ENCODE data around the gene EFCAB11. TPM values are rescaled to one million over a fixed set of nuclear protein-coding genes. Genes with fewer than 3 reads are reported as not detected.

Gene EFCAB11
- total and polyA plus RNA-seq, 9 of the 15 experiments (the other 6 are each of a cell fraction or from before 2014, with no cell fraction given), result 13.4 to 37.9 (median 17.4) TPM

DNA sequence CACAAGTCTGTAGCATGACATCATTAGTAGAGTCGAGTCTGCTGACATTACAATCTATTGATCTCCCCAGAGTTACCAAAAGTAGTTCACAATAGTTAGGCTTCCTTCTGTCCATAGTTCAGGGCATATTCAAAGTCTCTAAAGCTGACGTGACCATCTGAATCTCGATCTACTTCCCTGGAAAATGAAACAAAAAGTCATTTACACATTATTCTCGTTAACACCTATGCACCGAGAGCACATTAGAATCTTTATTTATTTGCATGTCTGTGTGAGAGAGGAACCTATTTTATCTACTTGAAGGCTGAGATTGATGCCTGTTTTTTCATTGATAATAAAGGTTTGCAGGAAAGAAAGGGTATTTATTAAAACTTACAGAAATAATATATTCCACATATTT lies 157.4 kb downstream of the EFCAB11 start:
- ChIA-PET POLR2A (no interaction called here), CTCF (ENCODE audit: low intra/inter-chr PET ratio) (no interaction called here)
- FAIRE-seq (no peak), DNase-seq (ENCODE audit: extremely low read depth in 1 of 4, low spot score in 3 of 4) (no peak), ATAC-seq (no peak)
- H3K36me3 ChIP-seq (ENCODE audit: control insufficient read depth, insufficient read depth, low read length), result no peaks in the 10 kb centered on the region
- H3K4me3 ChIP-seq, result no peak overlapping the region
- H3K9ac ChIP-seq (ENCODE audit: insufficient read depth in 1 of 2, low read depth in 2 of 2, low read length in 2 of 2), result no peak overlapping the region
- no peak overlapping the region for H3K4me2 ChIP-seq (ENCODE audit: insufficient read depth, low read length)
- no peaks in the 10 kb centered on the region for H3K79me2 ChIP-seq (ENCODE audit: control insufficient read depth, insufficient read depth, low read length)
- H3K4me1 ChIP-seq (replicated peaks in 1 of 2; ENCODE audit: control insufficient read depth in 2 of 2, insufficient read depth in 2 of 2, low read length in 2 of 2), result no peaks in the 10 kb centered on the region
- H3K27me3 ChIP-seq (ENCODE audit: control insufficient read depth in 2 of 2, insufficient read depth in 2 of 2, low read length in 2 of 2), result no peaks in the 10 kb centered on the region
- TF ChIP-seq ZNF354B (CRISPR knock-in tag; IDR thresholded peaks at IDR 0.05), result no peak
- no peak for TF ChIP-seq MEIS2 (IDR thresholded peaks at IDR 0.05; ENCODE audit: partially characterized antibody)
- TF ChIP-seq, protein P1, sequence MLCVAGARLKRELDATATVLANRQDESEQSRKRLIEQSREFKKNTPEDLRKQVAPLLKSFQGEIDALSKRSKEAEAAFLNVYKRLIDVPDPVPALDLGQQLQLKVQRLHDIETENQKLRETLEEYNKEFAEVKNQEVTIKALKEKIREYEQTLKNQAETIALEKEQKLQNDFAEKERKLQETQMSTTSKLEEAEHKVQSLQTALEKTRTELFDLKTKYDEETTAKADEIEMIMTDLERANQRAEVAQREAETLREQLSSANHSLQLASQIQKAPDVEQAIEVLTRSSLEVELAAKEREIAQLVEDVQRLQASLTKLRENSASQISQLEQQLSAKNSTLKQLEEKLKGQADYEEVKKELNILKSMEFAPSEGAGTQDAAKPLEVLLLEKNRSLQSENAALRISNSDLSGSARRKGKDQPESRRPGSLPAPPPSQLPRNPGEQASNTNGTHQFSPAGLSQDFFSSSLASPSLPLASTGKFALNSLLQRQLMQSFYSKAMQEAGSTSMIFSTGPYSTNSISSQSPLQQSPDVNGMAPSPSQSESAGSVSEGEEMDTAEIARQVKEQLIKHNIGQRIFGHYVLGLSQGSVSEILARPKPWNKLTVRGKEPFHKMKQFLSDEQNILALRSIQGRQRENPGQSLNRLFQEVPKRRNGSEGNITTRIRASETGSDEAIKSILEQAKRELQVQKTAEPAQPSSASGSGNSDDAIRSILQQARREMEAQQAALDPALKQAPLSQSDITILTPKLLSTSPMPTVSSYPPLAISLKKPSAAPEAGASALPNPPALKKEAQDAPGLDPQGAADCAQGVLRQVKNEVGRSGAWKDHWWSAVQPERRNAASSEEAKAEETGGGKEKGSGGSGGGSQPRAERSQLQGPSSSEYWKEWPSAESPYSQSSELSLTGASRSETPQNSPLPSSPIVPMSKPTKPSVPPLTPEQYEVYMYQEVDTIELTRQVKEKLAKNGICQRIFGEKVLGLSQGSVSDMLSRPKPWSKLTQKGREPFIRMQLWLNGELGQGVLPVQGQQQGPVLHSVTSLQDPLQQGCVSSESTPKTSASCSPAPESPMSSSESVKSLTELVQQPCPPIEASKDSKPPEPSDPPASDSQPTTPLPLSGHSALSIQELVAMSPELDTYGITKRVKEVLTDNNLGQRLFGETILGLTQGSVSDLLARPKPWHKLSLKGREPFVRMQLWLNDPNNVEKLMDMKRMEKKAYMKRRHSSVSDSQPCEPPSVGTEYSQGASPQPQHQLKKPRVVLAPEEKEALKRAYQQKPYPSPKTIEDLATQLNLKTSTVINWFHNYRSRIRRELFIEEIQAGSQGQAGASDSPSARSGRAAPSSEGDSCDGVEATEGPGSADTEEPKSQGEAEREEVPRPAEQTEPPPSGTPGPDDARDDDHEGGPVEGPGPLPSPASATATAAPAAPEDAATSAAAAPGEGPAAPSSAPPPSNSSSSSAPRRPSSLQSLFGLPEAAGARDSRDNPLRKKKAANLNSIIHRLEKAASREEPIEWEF (CRISPR knock-in tag; IDR thresholded peaks at IDR 0.05), result no peak
- H3K9me3 ChIP-seq (replicated peaks; ENCODE audit: control insufficient read depth, insufficient read depth, low read depth, low read length), result no peaks in the 10 kb centered on the region
- intact Hi-C loops (cut with micrococcal nuclease), result no loop called here
- no TSS peak for BruUV-seq (replicated peaks)
- no peaks in the 10 kb centered on the region for H4K20me1 ChIP-seq (replicated peaks; ENCODE audit: control insufficient read depth, insufficient read depth, low read length)
- no peak overlapping the region for H2AFZ ChIP-seq (ENCODE audit: low read depth, low read length)
- H3K27ac ChIP-seq (ENCODE audit: extremely low read depth, low read depth, low read length), result no peak overlapping the region
- no peaks in the 10 kb centered on the region for H3K9me1 ChIP-seq (ENCODE audit: control insufficient read depth, insufficient read depth, low read length)
- WGBS (ENCODE audit: insufficient coverage, low coverage, missing lambda C conversion rate), result 14% methylated on average over 4 of the region's 5 CpGs
- in situ Hi-C loops (cut with MboI), result no loop called here
